Mucosa of gallbladder (tissue), 1 donor: ENCODE data around the gene CLIC5. TPM values are rescaled to one million over a fixed set of nuclear protein-coding genes. Genes with fewer than 3 reads are reported as not detected.

Experiments used
- DNase-seq: peaks from one replicate; pipeline ENCODE4 v3.0.0-alpha.2; 2020; ENCODE audit warnings: low spot score
- total RNA-seq: library from RNA; stranded (reverse); gene quantifications from one replicate; pipeline ENCODE4 v1.2.1, GENCODE V29; 2021
- donor health status: DM: no; HTN: no; CAD: no.

Gene CLIC5
- total RNA-seq, 1 donor from 2014 or later, result 27.6 TPM

GRCh38 chr6:45997875-45998506, 17.7 kb downstream of the CLIC5 start:
- DNase-seq, result no peak

GRCh38 chr6:45991189-45991588, 24.5 kb downstream of the CLIC5 start:
- DNase-seq, result no peak

- no peak for DNase-seq
Observed at GRCh38 chr6:45990162-45990561, 25.5 kb downstream of the CLIC5 start.

GRCh38 chr6:45988635-45989034, 27.0 kb downstream of the CLIC5 start:
- DNase-seq, result peak; percentile 68

- peak; percentile 47 for DNase-seq
Observed at GRCh38 chr6:45987856-45988255, 27.8 kb downstream of the CLIC5 start.

- DNase-seq, result peak; percentile 28
Observed at GRCh38 chr6:45986746-45987274, 28.9 kb downstream of the CLIC5 start.

GRCh38 chr6:45984788-45985425, 30.8 kb downstream of the CLIC5 start:
- no peak for DNase-seq

GRCh38 chr6:45984347-45984746, 31.3 kb downstream of the CLIC5 start:
- no peak for DNase-seq

- no peak for DNase-seq
Observed at GRCh38 chr6:45983062-45983461, 32.6 kb downstream of the CLIC5 start.

- no peak for DNase-seq
Observed at GRCh38 chr6:45982280-45983036, 33.2 kb downstream of the CLIC5 start.

GRCh38 chr6:45981046-45981445, 34.6 kb downstream of the CLIC5 start:
- no peak for DNase-seq

- no peak for DNase-seq
Observed at GRCh38 chr6:45979311-45979710, 36.3 kb downstream of the CLIC5 start.

GRCh38 chr6:45974596-45974995, 41.1 kb downstream of the CLIC5 start:
- no peak for DNase-seq

GRCh38 chr6:45972795-45973503, 42.7 kb downstream of the CLIC5 start:
- DNase-seq, result no peak

- DNase-seq, result no peak
Observed at GRCh38 chr6:45971287-45971686, 44.4 kb downstream of the CLIC5 start.

- no peak for DNase-seq
Observed at GRCh38 chr6:45970326-45970725, 45.3 kb downstream of the CLIC5 start.

- no peak for DNase-seq
Observed at GRCh38 chr6:45969883-45970282, 45.8 kb downstream of the CLIC5 start.

- DNase-seq, result no peak
Observed at GRCh38 chr6:45969026-45969425, 46.6 kb downstream of the CLIC5 start.

- DNase-seq, result no peak
Observed at GRCh38 chr6:45967363-45967762, 48.3 kb downstream of the CLIC5 start.

GRCh38 chr6:45966797-45967196, 48.9 kb downstream of the CLIC5 start:
- DNase-seq, result no peak

GRCh38 chr6:45966340-45966739, 49.3 kb downstream of the CLIC5 start:
- no peak for DNase-seq

GRCh38 chr6:45965792-45966191, 49.9 kb downstream of the CLIC5 start:
- no peak for DNase-seq
